Measurements from ENCODE around the gene SYT8. TPM values are rescaled to one million over a fixed set of nuclear protein-coding genes. Genes with fewer than 3 reads are reported as not detected.
"Not testable (repeated sequence)": the region's sequence is repeated elsewhere in the genome, so short reads cannot be mapped to it uniquely, and the experiment has no call there.

The SYT8 gene
- total RNA-seq, 1 donor from 2014 or later, result 22.4 TPM

DNA sequence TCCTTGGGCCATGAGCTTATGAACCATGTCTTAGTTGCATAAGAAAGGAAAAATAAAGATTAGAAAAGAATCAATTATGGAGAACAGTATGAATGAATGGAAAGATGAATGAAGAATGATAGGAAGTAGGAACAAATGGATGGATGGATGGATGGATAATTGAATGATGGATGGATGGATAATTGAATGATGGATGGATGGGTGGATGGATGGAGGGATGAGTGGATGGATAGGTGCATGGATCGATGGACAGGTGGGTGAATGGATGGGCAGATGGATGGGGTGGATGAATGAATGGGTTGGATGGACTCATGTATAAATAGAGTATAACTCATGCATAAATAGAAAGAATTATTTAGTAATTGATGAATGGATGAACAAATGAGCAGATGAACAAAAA is 25.3 kb downstream of the SYT8 start:
- ATAC-seq, result no peak

- ATAC-seq, result no peak
Observed at GRCh38 chr11:1861435-1862411, 26.9 kb downstream of the SYT8 start.

GRCh38 chr11:1862588-1863351 is 28.0 kb downstream of the SYT8 start:
- ATAC-seq, result peak; percentile 36

DNA sequence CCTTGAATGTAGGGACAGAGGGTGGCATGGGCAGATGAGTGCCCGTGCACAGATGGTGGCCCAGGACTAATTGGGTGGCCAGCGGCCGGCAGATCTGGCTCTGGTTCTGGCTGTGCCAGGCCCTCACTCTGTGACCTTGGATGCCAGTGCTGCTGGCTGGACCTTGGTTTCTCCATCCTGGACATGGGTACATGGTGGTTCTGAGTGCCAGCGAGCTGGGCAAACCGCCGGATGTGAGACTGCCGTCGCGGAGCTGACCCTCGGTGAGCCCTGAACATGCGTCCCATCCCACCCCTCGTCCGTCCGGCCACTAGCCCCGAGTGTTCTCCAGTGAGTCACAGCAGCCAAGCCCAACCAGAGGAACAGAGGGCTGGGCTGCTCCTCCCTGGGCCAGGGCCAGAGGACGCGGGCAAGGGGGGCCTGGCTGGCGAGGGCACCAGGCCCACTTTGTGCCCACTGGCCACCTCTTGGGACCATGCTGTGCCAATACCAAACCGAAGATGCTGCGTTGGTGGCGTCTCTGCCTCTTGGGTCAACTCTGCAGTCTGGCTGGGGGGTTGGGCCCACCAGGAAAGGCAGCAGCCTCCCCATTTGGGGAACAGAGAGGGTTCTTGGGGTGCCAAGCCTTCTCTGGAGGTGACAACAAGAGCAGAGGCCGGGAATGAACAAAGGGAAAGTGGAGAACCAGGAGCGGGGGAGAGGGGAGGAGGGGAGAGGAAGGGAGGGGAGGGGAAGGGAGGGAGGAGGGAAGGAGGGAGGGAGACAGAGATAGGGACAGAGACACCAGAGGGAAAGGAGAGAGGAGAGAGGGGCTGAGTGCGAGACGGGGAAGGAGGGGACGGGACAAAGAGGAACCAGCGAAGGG is 28.8 kb downstream of the SYT8 start:
- peak; percentile 77 for ATAC-seq

DNA sequence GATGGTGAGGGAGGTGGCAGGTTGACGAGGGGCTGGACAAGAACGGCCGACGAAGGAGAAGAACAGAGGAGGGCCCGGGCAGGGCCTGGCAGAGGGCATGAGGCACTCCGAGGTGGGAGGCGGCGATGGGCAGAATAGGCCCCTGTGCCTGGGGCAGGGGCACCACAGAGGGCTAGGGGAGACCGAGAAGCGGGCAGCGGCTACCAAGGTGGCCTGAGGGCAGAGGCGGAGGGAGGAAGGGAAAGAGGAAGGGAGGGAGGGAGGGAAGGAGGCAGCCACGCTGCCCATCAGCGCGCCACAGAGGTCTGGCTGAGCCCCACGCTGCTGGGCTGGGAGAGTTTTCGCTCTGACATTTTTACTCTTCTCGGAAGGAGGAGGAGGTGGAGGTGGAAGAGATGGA is 29.4 kb downstream of the SYT8 start:
- ATAC-seq, result no peak

DNA sequence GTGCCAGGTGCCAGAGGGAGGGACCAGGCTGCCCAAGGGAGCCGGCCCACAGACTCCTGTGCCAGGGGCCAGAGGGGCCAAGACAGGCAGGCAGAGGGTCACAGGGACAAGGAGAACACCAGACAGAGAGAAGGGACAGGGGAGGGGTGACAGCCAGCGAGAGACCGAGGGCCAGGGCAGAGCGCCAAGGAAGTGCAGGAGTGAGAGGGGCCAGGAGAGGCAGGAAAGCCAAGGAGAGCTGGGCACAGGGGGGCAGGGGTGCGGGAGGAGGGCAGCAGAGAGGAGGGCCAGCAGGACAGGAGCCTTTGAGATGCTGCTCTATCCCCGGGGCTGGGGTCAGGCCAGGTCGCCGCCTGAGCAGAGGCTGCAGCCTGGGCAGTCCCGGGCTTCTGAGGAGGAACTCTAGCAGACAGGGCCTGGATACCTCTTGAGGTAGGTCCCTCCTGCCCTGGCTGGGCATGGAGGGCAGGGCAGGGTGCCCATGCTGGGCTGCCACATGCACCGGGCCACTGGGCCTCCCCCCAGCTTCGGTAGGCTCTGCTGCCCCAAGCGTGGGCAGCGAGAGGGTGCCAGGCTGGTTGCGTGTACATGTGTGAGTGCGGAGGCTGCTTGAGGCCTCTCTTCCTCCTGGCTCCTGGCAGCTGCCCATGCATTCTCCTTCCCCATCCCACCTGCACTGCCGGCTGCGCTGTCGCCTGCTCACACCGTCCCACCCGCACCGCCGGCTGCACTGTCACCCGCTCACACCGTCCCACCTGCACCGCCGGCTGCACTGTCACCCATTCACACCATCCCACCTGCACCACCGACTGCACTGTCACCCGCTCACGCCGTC is 30.3 kb downstream of the SYT8 start:
- ATAC-seq, result no peak

DNA sequence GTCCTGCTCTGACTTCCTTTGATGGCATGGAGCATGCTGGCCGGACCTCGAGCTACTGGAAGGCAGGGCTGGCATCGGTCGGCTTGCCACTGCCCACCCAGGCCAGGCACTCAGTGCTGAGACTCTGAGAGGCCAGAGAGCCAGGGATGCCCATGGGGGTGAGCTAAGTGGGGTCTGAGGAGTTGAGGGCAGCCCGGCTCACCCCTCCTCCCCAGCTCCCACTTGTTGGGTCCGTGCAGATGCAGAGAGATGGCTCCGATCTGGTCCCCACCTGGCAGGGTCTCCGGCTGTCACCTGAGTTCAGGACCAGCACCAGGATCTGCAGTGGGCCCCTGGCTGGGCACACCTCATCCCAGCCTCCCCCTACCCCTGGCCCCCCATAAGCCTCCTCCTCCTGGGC is 31.4 kb downstream of the SYT8 start:
- ATAC-seq, result no peak

- no peak for ATAC-seq
Observed at GRCh38 chr11:1866776-1867175, 32.0 kb downstream of the SYT8 start.

DNA sequence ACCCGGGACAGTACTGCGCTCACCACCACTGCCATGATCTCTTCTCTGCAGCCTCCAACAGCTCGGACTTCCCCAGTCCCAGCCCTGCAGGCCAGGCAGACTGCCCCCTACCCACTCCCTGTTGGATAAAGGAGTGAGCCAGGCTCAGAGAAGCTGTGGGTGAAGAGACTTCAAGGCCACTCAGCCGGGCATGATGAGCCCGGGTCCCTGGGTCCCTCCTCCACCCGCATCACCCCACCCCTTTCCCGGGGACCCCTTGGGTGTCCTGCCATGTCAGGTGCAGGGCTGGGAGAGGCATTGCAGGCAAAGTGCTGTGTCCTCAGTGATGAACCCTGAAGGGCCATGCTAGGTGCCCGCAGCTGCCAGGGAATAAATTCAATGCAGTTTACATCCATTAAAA is 32.6 kb downstream of the SYT8 start:
- no peak for ATAC-seq

DNA sequence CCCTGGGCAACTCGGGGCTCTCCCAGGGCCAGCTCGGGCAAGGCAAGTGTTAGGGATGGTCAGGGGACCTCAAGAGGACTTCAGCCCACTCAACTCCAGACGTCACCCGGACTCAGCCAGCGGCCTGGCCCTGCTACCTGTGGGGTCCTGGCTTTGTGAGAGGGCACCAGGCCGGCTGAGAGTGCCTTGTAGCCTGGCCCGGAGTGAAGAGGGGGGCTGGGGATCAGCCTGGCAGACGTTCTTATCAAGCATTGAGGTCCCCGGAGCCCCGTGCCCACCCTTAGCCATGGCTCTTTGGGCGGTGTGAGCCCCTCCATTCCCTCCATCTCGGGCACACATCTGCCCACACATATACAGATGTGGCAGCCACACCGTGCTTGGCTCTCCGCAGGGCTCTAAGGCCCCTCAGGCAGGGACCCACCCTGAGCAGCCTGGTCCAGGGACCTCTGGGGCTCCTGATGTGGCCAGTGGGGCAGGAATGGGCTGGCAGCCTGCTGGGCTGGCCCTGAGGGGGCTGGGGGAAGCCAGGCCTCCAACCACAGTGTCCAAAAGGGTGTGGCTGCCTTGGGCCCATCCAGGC is 33.4 kb downstream of the SYT8 start:
- ATAC-seq, result no peak

GRCh38 chr11:1868636-1869291 is 34.0 kb downstream of the SYT8 start:
- no peak for ATAC-seq

GRCh38 chr11:1869427-1870325 is 34.9 kb downstream of the SYT8 start:
- ATAC-seq, result no peak

DNA sequence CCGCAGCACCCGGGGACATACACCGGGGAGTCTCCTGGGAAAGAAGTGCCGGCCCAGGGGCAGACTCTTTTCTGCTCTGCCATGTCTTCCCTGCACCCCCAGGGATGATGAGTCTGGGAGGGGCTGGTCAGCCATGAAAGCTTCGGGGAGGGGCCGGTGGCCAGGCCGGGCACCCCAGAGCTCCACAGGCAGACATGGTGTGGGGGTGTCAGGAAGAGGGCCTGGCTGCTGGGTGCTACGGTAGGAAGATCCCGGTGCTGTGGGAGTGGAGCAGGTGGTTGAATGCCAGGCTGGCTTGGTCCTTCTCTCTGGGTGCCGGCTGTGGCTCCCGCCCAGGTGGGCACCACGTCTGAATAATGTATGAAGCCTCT is 35.5 kb downstream of the SYT8 start:
- ATAC-seq, result no peak

DNA sequence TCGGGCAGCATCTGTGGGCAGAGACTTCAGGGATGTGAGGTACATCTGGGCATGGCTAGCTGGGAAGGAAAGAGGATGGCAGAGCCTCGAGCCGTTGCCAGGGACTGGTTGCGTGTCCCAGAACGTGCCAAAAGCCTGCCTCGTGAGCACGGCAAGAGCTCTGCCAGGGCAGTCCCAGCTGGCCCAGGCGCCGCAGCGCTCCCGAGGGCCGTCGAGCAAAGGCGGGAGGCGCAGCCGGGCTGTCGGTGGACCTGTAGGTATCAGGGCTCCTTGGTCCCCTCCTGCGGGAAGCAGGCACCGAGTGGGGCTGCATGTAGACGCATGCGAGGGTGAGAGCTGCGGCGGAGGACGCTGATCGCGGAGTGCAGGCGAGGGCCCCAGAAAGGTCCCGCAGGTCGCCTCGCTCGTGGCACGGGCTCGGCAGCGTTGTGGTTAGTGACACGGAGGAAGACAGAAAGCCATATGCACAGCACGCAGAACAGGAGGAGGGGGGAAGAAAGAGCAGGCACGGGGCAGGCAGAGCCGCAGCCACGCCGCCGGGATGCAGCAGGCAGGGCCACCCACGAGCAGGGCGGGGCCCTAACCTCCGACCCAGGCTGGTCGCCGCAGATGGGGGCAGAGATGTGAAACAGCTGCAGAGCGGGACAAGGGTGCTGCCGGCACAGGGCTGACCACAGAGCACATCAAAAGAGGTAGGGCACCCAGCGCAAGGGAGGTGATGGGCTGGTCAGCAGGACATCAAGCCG is 36.1 kb downstream of the SYT8 start:
- peak; percentile 48 for ATAC-seq

- no peak for ATAC-seq
Observed at GRCh38 chr11:1871531-1871930, 36.7 kb downstream of the SYT8 start.

DNA sequence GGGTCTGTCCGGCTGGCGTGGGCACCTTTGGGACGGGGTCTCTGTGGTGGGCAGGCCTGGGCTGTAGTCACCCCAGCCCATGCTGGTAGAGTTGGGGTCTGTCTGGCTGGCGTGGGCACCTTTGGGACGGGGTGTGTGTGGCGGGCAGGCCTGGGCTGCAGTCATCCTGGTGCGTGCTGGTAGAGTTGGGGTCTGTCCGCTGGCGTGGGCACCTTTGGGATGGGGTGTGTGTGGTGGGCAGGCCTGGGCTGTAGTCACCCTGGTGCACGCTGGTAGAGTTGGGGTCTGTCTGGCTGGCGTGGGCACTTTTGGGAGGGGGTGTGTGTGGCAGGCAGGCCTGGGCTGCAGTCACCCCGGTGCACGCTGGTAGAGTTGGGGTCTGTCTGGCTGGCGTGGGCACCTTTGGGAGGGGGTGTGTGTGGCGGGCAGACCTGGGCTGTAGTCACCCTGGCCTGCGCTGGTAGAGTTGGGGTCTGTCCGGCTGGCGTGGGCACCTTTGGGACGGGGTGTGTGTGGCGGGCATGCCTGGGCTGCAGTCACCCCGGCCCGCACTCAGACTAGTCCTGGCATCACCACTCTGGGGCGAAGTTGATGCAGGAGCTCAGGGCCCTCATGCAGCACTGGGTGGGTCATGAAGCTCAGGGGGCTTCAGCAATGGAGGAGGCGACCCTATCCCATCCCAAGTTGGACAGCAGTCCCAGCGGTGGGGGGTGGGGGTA is 37.6 kb downstream of the SYT8 start:
- no peak for ATAC-seq

DNA sequence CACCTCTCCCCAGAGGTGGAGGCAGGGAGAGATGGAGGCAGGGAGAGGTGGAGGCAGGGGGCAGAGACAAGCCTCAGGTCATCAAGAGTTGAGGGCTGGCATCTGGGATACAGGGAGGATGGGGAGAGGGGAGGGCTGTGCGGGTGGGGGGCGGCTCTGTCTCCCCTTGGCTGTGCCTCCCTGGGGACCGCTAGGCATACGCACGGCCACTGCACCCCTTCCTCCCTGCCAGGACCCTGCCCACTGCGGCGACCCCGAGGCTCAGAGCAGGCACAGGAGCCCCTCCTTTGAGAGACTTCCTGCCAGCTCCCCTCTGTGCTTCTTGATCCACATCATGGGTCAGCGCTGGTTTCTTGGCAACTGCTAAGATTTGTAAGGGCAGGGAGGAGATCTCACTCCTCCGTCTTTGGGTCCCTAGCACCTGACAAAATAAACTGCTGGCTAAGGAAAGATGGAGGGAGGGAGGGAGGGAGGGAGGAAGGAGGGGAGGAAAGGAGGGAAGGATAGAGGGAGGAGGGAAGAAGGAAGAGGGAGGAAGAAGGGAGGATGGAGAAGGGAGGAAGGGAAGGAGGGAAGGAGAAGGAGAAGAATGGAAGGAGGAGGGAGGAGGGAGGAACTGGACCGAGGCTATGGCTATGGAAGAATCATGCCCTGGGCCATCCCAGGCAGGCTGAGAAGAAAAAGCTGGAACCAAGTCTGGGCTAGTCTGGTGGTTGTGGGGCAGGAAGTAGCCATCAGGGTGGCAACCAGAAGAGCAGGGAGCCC is 38.4 kb downstream of the SYT8 start:
- peak; percentile 52 for ATAC-seq

GRCh38 chr11:1873813-1874150 is 39.0 kb downstream of the SYT8 start:
- not testable (repeated sequence) for ATAC-seq

All from esophagus mucosa (tissue), 1 donor.